22Rv1 (cell line): Measurements from ENCODE around the gene NPEPL1.

Source experiments
- H3K27ac ChIP-seq: fragments of 450-650 bp; 2 replicates; pipeline ENCODE4 v1.5.1; 2017
- ZFX ChIP-seq: fragments of 450-650 bp; IDR thresholded peaks from 2 replicates; pipeline ENCODE4 v1.6.1; 2017; ENCODE audit warnings: antibody characterized with exemption, borderline replicate concordance
- TF ChIP-seq, protein P1 (sequence below): fragments of 450-650 bp; IDR thresholded peaks from 2 replicates; pipeline ENCODE4 v1.5.1; 2017; ENCODE audit warnings: mild to moderate bottlenecking

The NPEPL1 gene

DNA sequence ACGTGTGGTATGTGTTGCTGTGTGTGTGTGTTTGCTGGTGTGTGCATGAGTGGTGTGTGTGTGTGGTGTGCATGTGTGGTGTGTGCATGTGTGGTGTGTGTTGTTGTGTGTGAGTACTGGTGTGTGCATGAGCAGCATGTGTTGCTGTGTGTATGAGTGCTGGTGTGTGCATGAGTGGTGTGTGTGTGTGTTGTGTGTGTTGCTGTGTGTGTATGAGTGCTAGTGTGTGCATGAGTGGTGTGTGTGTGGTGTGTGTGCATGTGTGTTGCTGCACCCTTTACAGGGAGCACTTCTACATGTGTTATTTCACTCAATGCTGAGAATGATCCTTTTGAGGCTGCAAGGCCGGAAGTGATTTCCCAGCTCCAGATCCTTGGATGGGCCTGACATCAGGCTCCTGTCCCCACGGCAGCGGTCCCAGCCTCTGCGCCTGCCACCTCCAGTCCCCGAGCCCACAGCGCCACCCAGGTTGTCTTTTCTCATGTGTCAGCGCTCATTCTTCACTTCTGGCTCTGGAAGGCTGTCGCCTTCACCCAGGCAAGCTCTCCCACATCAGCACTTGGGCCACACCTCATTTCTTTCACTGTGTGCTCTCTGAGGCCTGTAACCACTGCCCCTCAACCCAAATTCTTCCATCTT lies 2.6 kb downstream of the NPEPL1 start:
- no peak for TF ChIP-seq ZFX
- TF ChIP-seq, protein P1, sequence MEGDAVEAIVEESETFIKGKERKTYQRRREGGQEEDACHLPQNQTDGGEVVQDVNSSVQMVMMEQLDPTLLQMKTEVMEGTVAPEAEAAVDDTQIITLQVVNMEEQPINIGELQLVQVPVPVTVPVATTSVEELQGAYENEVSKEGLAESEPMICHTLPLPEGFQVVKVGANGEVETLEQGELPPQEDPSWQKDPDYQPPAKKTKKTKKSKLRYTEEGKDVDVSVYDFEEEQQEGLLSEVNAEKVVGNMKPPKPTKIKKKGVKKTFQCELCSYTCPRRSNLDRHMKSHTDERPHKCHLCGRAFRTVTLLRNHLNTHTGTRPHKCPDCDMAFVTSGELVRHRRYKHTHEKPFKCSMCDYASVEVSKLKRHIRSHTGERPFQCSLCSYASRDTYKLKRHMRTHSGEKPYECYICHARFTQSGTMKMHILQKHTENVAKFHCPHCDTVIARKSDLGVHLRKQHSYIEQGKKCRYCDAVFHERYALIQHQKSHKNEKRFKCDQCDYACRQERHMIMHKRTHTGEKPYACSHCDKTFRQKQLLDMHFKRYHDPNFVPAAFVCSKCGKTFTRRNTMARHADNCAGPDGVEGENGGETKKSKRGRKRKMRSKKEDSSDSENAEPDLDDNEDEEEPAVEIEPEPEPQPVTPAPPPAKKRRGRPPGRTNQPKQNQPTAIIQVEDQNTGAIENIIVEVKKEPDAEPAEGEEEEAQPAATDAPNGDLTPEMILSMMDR: no peak
- H3K27ac ChIP-seq: no peak overlapping the region

DNA sequence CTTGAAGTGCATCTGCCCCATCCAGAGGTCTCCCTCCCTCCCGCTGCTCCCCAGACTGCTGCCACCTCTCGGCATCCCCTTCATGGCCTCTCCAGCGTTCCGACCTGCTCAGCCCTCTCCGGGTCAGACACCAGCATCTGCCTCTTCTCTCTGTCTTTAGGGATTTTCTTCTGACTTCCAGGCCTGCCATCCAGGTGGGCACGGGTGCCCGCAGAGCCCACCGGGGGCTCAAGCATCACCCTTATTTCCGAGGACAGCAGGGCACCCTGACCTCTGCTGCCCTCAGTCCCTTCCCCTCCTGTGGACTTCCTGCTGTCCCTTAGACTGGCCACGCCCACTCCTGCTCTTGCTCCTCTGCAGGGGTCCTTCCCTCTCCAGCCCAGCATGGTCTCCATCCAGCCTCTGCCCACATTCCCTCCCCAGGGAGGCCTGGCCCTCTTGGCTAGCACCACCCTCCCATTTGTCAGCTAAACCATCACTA lies 3.3 kb downstream of the NPEPL1 start:
- TF ChIP-seq, protein P1: no peak
- TF ChIP-seq ZFX: no peak
- no peak overlapping the region for H3K27ac ChIP-seq

DNA sequence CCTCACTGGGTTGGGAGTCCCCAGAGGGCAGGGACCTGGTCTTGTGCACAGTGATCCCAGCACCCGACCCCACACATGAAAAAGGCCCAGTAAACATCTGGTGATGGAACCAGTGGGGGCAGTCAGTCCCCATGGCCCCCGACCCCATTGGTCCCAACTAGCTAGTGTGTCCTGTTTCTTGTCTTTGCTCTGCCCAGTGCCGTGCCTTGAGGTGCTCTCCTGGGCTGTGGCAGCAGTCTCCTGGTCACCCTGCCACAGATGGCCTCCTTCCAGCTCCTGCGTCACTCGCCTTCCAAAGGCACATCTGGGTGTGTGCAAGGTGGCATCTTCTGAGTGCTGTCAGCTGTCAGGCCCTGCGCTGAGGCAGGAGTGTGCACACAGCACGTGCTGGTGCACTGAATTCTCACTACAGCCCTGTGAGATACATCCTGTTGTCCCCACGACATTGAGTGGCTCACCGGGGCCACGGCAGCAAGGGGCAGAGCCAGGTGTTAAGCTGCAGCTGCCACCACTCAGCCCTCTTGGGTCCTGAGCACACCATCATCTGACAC lies 3.9 kb downstream of the NPEPL1 start:
- H3K27ac ChIP-seq: no peak overlapping the region
- TF ChIP-seq, protein P1: no peak
- no peak for TF ChIP-seq ZFX

DNA sequence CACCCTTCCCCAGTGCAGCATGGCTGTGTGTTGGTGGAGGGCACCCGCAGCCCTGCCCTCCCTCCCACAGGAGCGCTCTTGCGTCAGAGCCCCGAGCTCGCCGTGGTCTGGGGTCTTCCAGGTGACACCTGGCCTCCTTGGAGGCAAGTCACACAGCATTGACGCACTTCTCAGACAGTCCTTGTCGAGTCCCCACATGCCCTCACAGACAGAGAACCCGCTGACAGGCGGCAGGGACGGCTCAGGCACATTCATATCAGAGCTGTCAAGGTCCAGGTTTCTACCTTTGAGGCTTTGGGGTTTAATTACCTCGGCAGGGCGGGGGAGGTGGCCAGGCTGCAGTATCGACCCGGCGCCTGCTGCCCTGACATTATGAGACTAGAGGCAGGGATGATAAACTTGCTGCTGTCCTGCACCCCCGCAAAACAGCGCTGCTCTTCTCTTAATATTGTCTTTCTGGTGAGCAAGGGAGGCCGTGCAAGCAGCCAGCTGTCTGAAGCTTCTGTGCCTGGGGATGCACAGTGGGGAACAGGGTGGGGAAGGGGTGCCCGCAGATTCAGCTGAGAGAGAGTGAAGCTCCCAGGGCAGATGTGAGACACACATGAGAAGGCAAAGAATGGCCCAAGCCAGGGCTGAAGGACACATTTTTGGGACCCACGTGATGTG lies 4.7 kb downstream of the NPEPL1 start:
- TF ChIP-seq, protein P1: no peak
- no peak for TF ChIP-seq ZFX
- H3K27ac ChIP-seq: no peak overlapping the region

DNA sequence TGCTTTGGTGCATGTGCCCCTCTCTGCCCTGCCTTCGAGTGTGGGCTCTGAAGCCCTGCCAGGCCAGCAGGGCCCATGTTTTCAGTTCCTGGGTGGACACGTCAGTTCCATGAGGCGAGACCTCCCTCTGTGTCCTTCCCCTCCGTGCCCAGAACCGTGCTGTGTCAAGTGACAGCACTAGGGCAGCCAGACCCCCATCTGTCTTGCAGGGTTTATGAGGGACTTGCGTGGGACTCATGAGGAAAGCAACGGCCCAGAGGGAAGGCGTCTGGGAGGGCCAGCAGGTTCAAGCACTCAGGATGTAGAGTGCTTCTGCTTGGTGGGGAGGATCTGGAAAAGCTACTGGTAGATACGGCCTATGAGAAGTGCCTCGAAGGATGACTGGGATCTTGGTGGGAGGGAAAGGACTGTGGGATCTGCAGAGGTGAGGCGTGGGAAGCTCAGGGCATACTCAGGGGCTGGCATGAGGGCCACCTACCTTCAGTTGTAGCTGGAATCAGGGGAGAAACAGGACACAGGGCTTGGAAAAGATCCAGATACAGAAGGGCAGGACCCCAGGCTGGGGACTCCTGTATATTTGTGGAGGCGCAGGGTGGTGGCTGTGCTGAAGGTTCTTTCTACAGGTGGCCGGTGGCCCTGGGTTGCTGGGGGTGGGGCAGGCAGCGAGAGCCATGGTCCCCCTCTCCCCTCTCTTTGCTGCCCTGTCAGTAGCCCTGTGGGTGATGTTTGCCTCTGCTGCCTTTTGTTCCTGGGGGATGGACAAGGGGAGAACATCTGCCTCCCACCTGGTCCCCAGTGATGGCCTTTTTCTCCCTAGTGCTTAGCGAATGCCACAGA lies 5.5 kb downstream of the NPEPL1 start:
- no peak overlapping the region for H3K27ac ChIP-seq
- TF ChIP-seq, protein P1: no peak
- no peak for TF ChIP-seq ZFX

DNA sequence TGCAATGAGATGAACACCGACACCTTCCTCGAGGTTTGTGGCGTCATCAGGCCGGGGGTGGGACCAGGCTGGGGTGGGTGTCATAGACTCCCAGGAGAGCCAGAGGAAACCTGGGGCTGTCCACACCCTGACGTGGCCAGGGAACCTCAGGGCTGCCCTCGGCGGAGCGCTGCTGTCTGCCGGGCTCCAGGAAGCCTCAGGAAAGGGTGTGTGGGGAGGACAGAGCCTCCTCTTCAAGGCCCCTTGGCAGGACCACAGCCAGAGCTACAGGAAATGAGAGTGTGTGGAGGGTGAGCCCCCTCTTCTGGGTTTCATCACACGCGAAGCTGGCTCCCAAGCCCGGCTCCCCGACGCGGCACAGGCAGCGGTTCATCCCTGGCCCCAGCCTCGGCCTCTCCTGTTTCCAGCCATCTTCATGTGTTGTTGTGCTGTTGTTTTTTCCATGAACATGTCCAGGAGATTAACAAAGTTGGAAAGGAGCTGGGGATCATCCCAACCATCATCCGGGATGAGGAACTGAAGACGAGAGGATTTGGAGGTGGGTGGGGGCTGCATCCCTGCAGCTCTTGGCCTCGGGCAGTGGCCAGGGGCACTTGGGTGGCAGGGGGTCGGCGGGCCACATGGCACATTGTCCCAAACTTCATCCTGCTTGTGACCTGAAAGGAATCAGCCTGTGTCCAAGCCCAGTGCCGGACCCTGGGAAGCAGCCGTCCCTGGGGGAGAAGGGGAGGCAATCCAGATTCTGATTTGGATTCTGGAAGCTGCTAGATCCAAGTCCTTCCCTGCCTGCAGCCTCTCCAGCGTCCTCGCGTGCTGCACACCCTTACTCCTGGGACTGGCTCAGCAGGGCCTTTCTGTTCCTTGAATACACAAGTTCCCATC lies 6.4 kb downstream of the NPEPL1 start:
- no peak overlapping the region for H3K27ac ChIP-seq
- TF ChIP-seq, protein P1: no peak
